Mesodermal cell (in vitro differentiated cells): ENCODE measurements around the gene TES.
"Not testable (repeated sequence)": the region's sequence is repeated elsewhere in the genome, so short reads cannot be mapped to it uniquely, and the experiment has no call there.

Experiments used
- H3K27ac ChIP-seq: 2 replicates; pipeline ENCODE4 v1.7.0; 2013; ENCODE audit warnings: mild to moderate bottlenecking, low read depth, low read length, moderate library complexity; ENCODE audit not compliant: severe bottlenecking
- H3K36me3 ChIP-seq: 2 replicates; pipeline ENCODE4 v1.7.1; 2013; ENCODE audit warnings: mild to moderate bottlenecking, low read length, moderate library complexity; ENCODE audit not compliant: control insufficient read depth, insufficient read depth
- H3K4me1 ChIP-seq: one replicate; pipeline ENCODE4 v1.7.1; 2013; ENCODE audit warnings: mild to moderate bottlenecking, low read length; ENCODE audit not compliant: insufficient read depth, control insufficient read depth, poor library complexity, severe bottlenecking
- H3K4me3 ChIP-seq: 2 replicates; pipeline ENCODE4 v1.7.0; 2013; ENCODE audit warnings: low read length, control low read depth, mild to moderate bottlenecking; ENCODE audit not compliant: insufficient read depth, poor library complexity, severe bottlenecking; ENCODE audit errors: extremely low read depth
- H3K9me3 ChIP-seq: 2 replicates; pipeline ENCODE4 v1.7.1; 2013; ENCODE audit warnings: mild to moderate bottlenecking, low read length, moderate library complexity; ENCODE audit not compliant: control insufficient read depth
- WGBS, 2 experiments: methylation state at CpG; one replicate each; pipeline ENCODE4 v1.1.5; 2013; ENCODE audit warnings: missing lambda C conversion rate in 2 of 2; ENCODE audit not compliant: insufficient coverage in 2 of 2; 5-methylcytosine and 5-hydroxymethylcytosine counted together

Gene TES

DNA sequence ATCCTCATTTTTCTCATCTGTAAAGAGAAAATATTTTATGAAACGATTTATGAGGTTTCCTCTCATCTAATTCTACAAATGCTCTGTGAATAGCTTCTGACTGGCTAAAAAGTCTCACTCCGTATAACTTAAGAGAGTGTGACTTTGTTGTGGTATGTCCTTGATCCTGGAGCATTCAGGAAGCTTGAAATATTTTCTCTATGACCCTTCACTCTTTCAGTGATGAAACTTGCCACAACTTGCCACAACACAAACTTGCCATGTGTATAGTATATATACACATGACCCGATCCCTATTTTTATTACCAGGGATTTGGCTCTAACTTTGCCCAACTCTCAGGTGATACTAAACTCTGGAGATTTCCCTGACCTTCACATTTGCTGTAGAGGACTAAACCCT, 74.1 kb downstream of the TES start:
- WGBS, 2 experiments, result 100% methylated on average over 1 of the region's 3 CpGs; no CpG with 5 or more reads in 1 of the 2 experiments
- H3K36me3 ChIP-seq, result no peaks in the 10 kb centered on the region
- H3K4me3 ChIP-seq, result no peak overlapping the region
- no peaks in the 10 kb centered on the region for H3K4me1 ChIP-seq
- no peak overlapping the region for H3K27ac ChIP-seq
- H3K9me3 ChIP-seq, result no peaks in the 10 kb centered on the region

DNA sequence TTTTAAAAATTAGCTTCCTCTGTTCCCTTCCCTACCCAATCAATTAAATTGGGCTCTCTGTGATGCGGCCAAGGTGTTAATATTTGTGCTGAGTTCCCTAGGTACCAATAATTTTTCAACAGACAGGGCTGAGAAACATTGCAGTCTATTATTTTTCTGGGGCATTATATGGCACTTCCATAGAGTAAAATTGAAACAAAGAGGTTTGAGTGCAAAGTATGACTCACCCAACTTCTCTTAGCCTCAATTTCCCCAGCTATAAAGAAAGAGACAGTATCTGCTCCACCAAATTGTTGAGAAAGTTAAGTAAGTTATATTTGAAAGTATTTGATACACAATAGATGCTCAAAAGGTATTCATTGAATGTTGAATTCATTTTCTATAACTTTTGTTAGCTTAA, 74.9 kb downstream of the TES start:
- Histone ChIP-seq H3K4me3 (no peak overlapping the region), H3K9me3 (no peaks in the 10 kb centered on the region), H3K36me3 (no peaks in the 10 kb centered on the region), H3K27ac (no peak overlapping the region), H3K4me1 (no peaks in the 10 kb centered on the region)
- WGBS, 2 experiments, result no CpG with 5 or more reads among the region's 1 CpG

DNA sequence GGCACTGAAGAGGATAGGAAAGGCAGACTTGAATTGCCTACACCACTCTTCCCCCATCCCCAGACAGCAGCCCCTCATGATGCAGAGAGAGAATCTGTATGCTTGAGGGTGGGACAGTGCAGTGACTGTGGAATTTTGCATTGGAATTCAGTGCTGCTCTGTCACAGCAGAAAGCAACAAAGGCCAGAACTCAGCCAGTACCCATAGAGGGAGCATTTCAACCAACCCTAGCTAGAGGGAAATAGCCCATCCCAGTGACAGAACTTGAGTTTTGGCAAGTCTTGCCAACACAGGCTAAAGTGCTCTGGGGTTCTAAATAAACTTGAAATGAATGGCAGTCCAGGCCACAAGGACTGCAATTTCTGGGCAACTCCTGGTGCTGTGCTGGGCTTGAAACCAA, 80.4 kb downstream of the TES start:
- H3K27ac ChIP-seq, result no peak overlapping the region

DNA sequence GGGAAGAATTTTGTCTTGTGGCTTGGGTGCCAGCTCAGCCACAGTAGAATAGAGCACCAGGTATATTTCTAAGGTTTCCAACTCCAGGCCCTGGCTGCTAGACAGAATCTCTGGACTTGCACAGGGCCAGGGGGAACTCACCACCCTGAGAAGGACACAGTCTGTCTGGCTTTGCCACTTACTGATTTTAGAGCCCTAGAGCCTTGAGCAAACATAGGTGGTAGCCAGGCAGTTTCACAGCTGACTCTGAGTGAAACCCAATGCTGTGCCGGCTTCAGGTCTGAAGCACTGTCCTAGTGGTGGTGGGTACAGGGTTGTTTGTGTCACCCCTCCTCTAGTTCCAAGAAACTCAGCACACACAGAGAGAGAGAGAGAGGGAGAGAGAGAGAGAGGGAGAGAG, 81.6 kb downstream of the TES start:
- no peaks in the 10 kb centered on the region for H3K4me1 ChIP-seq
- no CpG with 5 or more reads among the region's 1 CpG for WGBS, 2 experiments
- no peak overlapping the region for H3K4me3 ChIP-seq
- H3K9me3 ChIP-seq, result no peaks in the 10 kb centered on the region
- H3K27ac ChIP-seq, result no peak overlapping the region
- H3K36me3 ChIP-seq, result no peaks in the 10 kb centered on the region

More for the DNA sequence above, 80.4 kb downstream of the TES start:
- no peak overlapping the region for H3K4me3 ChIP-seq
- no peaks in the 10 kb centered on the region for H3K9me3 ChIP-seq
- no peaks in the 10 kb centered on the region for H3K4me1 ChIP-seq
- no peaks in the 10 kb centered on the region for H3K36me3 ChIP-seq

DNA sequence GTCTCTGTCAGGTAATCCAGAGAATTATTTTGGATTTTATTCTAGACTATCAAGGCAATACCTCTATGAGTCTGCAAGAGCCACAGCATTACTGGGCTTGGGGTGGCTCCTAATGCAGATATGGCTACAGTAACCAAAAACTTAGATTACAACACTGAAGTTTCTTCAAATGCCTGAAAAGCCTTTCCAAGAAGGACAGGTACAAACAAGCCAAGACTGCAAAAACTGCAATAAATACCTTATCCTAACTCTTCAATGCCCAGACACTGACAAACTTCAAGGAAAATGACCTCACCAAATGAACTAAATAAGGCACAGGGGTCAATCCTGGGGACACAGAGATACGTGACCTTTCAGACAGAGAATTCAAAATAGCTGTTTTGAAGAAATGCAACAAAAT, 82.0 kb downstream of the TES start:
- Histone ChIP-seq H3K27ac (no peak overlapping the region), H3K9me3 (no peaks in the 10 kb centered on the region), H3K36me3 (no peaks in the 10 kb centered on the region), H3K4me1 (no peaks in the 10 kb centered on the region), H3K4me3 (no peak overlapping the region)
- 100% methylated on average over 1 of the region's 1 CpG; no CpG with 5 or more reads in 1 of the 2 experiments for WGBS, 2 experiments

DNA sequence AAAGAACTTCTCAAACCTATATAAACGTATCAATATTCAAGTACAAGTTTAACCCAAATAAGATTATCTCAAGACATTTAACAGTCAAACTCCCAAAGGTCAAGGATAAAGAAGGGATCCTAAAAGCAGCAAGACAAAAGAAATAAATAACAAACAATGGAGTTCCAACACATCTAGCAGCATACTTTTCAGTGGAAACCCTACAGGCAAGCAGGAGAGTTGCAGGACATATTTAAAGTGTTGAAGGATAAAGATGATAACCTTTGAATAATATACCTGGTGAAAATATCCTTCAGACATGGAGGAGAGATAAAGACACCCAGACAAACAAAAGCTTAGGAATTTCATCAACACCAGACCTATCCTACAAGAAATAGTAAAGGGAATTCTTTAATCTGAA, 82.8 kb downstream of the TES start:
- no CpG with 5 or more reads among the region's 1 CpG for WGBS, 2 experiments
- H3K27ac ChIP-seq, result no peak overlapping the region

DNA sequence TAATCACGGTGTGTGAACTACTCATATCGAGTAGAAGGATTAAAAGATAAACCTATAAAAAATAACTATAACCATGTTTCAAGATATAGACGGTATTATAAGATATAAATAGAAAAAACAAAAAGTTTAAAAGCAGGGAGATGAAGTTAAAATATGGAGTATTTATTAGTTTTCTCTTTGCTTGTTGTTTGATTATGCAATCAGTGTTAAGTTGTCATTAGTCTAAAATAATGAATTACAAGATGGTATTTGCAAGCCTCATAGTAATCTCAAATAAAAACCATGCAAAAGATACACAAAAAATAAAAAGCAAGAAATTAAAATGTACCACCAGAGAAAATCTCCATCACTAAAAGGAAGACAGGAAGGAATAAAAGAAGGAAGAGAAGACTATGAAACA, 83.3 kb downstream of the TES start:
- no peaks in the 10 kb centered on the region for H3K4me1 ChIP-seq
- WGBS, 2 experiments, result no CpG with 5 or more reads among the region's 3 CpGs
- no peaks in the 10 kb centered on the region for H3K9me3 ChIP-seq
- H3K4me3 ChIP-seq, result no peak overlapping the region
- no peak overlapping the region for H3K27ac ChIP-seq
- no peaks in the 10 kb centered on the region for H3K36me3 ChIP-seq

More for the DNA sequence above, 82.8 kb downstream of the TES start:
- Histone ChIP-seq H3K4me3 (no peak overlapping the region), H3K4me1 (no peaks in the 10 kb centered on the region), H3K36me3 (no peaks in the 10 kb centered on the region), H3K9me3 (no peaks in the 10 kb centered on the region)

DNA sequence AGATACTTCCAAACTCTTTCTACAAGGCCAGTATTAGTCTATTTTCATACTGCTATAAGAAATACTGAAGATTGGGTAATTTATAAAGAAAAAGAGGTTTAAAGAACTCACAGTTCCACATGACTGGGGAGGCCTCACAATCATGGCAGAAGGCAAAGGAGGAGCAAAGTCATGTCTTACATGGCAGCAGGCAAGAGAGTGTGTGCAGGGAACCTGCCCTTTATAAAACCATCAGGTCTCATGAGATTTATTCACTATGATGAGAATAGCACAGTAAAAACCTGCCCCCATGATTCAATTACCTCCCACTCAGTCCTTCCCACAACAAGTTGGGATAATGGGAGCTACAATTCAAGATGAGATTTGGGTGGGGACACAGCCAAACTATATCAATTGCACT, 85.6 kb downstream of the TES start:
- H3K27ac ChIP-seq, H3K4me3 ChIP-seq, H3K4me1 ChIP-seq, H3K9me3 ChIP-seq, H3K36me3 ChIP-seq: not testable (repeated sequence)

DNA sequence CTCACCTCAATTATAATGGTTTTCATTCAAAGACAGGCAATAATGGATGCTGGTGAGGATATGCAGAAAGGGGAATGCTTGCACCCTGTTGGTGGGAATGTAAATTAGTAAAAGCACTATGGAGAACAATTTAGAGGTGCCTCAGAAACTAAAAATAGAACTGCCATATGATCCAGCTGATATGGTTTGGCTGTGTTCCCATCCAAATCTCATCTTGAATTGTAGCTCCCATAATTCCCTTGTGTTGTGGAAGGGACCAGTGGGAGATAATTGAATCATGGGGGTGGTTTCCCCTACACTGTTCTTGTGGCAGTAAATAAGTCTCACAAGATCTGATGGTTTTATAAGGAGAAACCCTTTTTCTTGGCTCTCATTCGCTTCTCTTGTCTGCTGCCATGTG, 87.7 kb downstream of the TES start:
- Histone ChIP-seq H3K4me3 (no peak overlapping the region), H3K9me3 (no peaks in the 10 kb centered on the region), H3K27ac (no peak overlapping the region), H3K36me3 (no peaks in the 10 kb centered on the region), H3K4me1 (no peaks in the 10 kb centered on the region)
- 80 to 83% methylated on average over 1 of the region's 1 CpG for WGBS, 2 experiments

DNA sequence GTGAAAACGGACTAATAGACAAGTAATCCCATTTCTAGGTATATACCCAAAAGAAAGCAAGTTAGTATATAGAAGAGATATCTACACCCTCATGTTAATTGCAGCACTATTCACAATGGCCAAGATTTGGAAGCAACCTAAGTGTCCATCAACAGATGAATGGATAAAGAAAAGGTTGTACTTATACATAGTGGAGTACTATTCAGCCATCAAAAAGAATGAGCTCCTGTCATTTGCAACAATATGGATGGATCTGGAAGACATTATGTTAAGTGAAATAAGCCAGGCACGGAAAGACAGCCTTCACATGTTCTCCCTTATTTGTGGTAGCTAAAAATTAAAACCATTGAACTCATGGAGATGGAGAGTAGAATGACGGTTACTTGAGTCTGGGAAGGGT, 88.2 kb downstream of the TES start:
- WGBS, 2 experiments, result 100% methylated on average over 1 of the region's 3 CpGs
- no peaks in the 10 kb centered on the region for H3K36me3 ChIP-seq
- H3K27ac ChIP-seq, result no peak overlapping the region
- H3K4me1 ChIP-seq, result no peaks in the 10 kb centered on the region
- no peaks in the 10 kb centered on the region for H3K9me3 ChIP-seq
- H3K4me3 ChIP-seq, result no peak overlapping the region

DNA sequence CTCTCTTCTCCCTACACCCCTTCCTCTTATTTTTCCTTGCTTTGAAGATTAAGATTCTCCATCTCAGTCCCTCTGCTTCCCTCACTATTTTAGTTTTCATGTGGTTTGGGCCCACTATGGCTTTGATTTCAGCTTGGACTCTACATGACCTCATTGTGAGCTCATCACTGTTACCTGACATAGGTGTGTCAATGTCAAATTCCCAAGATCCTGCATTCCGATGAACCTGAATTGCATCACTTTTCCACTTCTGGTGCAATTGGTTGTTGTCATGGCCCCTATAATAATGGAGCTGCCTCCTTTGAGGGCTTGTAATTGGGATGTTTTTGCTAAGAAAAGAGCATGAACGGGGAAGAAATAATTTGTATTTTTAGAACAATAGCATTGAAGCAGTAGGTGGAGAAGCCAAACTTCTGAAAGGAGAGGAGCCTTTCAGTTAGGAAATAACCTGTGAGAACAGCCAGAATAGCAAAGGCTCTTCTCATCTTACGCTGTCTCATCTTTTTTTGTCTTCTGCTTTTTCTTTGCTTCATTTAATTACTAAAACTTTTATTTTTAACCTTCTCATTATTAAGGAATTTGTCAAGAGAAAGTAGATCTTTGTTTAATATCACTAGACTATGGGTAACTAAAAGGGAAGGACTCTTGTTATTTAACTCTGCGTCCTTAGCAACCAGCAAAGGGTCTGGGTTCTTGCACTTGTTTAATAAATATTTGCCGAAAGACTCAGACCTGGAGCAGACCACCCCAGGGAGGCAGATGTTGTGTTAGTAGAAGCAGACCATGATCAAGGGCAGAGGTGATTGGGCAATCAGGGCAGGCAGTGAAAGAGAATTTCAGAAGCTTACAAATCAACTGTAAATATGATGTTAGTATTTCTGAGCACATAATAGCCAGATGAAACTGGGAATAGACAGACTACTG, 95.4 kb downstream of the TES start:
- Histone ChIP-seq H3K36me3 (no peaks in the 10 kb centered on the region), H3K4me1 (no peaks in the 10 kb centered on the region), H3K27ac (peak overlapping the region; percentile 3), H3K4me3 (no peak overlapping the region), H3K9me3 (no peaks in the 10 kb centered on the region)
- 86 to 88% methylated on average over 4 of the region's 5 CpGs for WGBS, 2 experiments
